Transverse colon (tissue), 4 donors: ENCODE measurements around the gene SCGB1D4. TPM values are rescaled to one million over a fixed set of nuclear protein-coding genes. Genes with fewer than 3 reads are reported as not detected.

ENCODE experiments used
- DNase-seq: peaks from one replicate; pipeline ENCODE4 v3.0.0-alpha.2; 2019
- H3K27ac ChIP-seq, 4 donors: fragments of 200-600 bp; sonication (generic); 2 replicates each; pipeline ENCODE4 v1.5.1; 2016 to 2018; ENCODE audit warnings: inconsistent platforms in 4 of 4
- H3K27me3 ChIP-seq: fragments of 200-600 bp; sonication (generic); 2 replicates; pipeline ENCODE4 v1.5.1; 2017; ENCODE audit warnings: inconsistent platforms
- H3K36me3 ChIP-seq, 4 donors: fragments of 200-600 bp; sonication (generic); 2 replicates each; pipeline ENCODE4 v1.5.1; 2017 to 2019; ENCODE audit warnings: inconsistent platforms in 4 of 4
- H3K4me1 ChIP-seq, 4 donors: fragments of 200-600 bp; sonication (generic); 2 replicates each; pipeline ENCODE4 v1.5.1; 2017 to 2020; ENCODE audit warnings: inconsistent platforms in 4 of 4
- H3K4me3 ChIP-seq, 4 donors: fragments of 200-600 bp; sonication (generic); 1 replicate in 1 of 4; 2 replicates in 3 of 4; pipeline versions ENCODE4 v1.5.1 to v1.6.1; 2017 to 2019; ENCODE audit warnings: inconsistent platforms in 4 of 4
- H3K9me3 ChIP-seq, 2 donors: fragments of 200-600 bp; sonication (generic); 2 replicates each; pipeline ENCODE4 v1.5.1; 2017 to 2019; ENCODE audit warnings: inconsistent platforms in 2 of 2
- CTCF ChIP-seq, 5 experiments: fragments of 200-600 bp in 3 of 5; fragments of 450-650 bp in 2 of 5; sonication (generic) in 3 of 5; IDR thresholded peaks; 1 replicate in 2 of 5; 2 replicates in 3 of 5; pipeline ENCODE4 v1.5.1; 2016 to 2017; ENCODE audit warnings: antibody characterized with exemption in 5 of 5, inconsistent platforms in 3 of 5, mild to moderate bottlenecking in 2 of 5, moderate library complexity in 1 of 5
- EP300 ChIP-seq: sonication (generic); formaldehyde crosslinking; IDR thresholded peaks from one replicate; pipeline ENCODE4 v1.6.1; 2017; ENCODE audit warnings: antibody characterized with exemption, low read depth
- POLR2A ChIP-seq: fragments of 450-650 bp; IDR thresholded peaks from one replicate; pipeline ENCODE4 v1.6.1; 2016; ENCODE audit warnings: antibody characterized with exemption, mild to moderate bottlenecking, moderate library complexity
- POLR2AphosphoS5 ChIP-seq, 3 donors: sonication (generic); formaldehyde crosslinking; IDR thresholded peaks; one replicate each; pipeline ENCODE4 v1.6.1; 2016; ENCODE audit warnings: antibody characterized with exemption in 3 of 3
- WGBS, 2 donors: methylation state at CpG; one replicate each; pipeline ENCODE4 v1.1.5; 2018; ENCODE audit warnings: low coverage in 1 of 2; 5-methylcytosine and 5-hydroxymethylcytosine counted together
- in situ Hi-C, 4 donors: fragments of 200-750 bp; cut with MboI; loops; one replicate each; pipeline versions ENCODE4 v1.15.0 to v1.15.1; 2017; ENCODE audit warnings: low sequenced_read_pairs in 3 of 4, low pct_ligation_motif_present in 1 of 4, low pct_unique_long_range_greater_than_20kb in 1 of 4
- intact Hi-C: fragments of 100-400 bp; cut with DNase I; formaldehyde crosslinking; loops from one replicate; pipeline ENCODE4 v1.15.1; 2023; ENCODE audit warnings: low total_unique reads
- total RNA-seq, 4 donors: library from RNA; depleted of rRNA; stranded (reverse); fragments of >200 nt; gene quantifications; one replicate each; pipeline ENCODE4 v1.1.0, GENCODE V29; 2016

SCGB1D4 gene
- total RNA-seq, 4 donors from 2014 or later = not detected

- Histone ChIP-seq H3K27me3 (peaks cover 3% of the 10 kb centered on the region), H3K36me3 (no peaks in the 10 kb centered on the region), H3K4me3 (no peak overlapping the region), H3K9me3 (peaks cover 28 to 30% of the 10 kb centered on the region in 2 donors), H3K4me1 (no peaks in the 10 kb centered on the region), H3K27ac (no peak overlapping the region)
- in situ Hi-C loops = no loop called here
- DNase-seq = no peak
- intact Hi-C loops = no loop called here
- TF ChIP-seq EP300 = no peak
- TF ChIP-seq CTCF (IDR thresholded peaks at IDR 0.05) = no peak
- TF ChIP-seq POLR2AphosphoS5 (IDR thresholded peaks at IDR 0.05) = no peak
- no peak for TF ChIP-seq POLR2A
- 52 to 60% methylated on average over 1 to 3 of the region's 3 CpGs for WGBS, 2 donors
Observed at GRCh38 chr11:62253999-62254542, 44.8 kb downstream of the SCGB1D4 start.

GRCh38 chr11:62251698-62252097 lies 47.2 kb downstream of the SCGB1D4 start:
- Histone ChIP-seq H3K4me3 (no peak overlapping the region), H3K27ac (no peak overlapping the region), H3K9me3 (peaks cover 28 to 30% of the 10 kb centered on the region in 2 donors), H3K4me1 (no peaks in the 10 kb centered on the region), H3K27me3 (peaks cover 6% of the 10 kb centered on the region), H3K36me3 (no peaks in the 10 kb centered on the region)
- 29 to 67% methylated on average over 1 to 4 of the region's 4 CpGs for WGBS, 2 donors
- TF ChIP-seq POLR2A (no peak), EP300 (no peak), POLR2AphosphoS5 (IDR thresholded peaks at IDR 0.05) (no peak), CTCF (IDR thresholded peaks at IDR 0.05) (no peak)
- in situ Hi-C loops = no loop called here
- no peak for DNase-seq
- intact Hi-C loops = no loop called here

Other genes with a start within 250 kb of the SCGB1D4 start
- gene INCENP, start 175.1 kb downstream of the SCGB1D4 start, total RNA-seq = 10 to 100 TPM; 10.5 to 38.9 (median 26.1) TPM
- gene SCGB1D1, start 108.9 kb downstream of the SCGB1D4 start, total RNA-seq = not detected
- gene SCGB2A1, start 90.4 kb downstream of the SCGB1D4 start, total RNA-seq = 1 to 10 TPM in 2 of 4 donors, not detected in 2; 2.7 to 5.9 TPM
- gene SCGB1D2, start 56.8 kb downstream of the SCGB1D4 start, total RNA-seq = not detected
- not detected for gene SCGB2A2, start 28.9 kb downstream of the SCGB1D4 start, total RNA-seq
- 10 to 100 TPM; 14.9 to 44.5 (median 35.6) TPM for gene ASRGL1, start 38.4 kb upstream of the SCGB1D4 start, total RNA-seq
- gene SCGB1A1, start 120.0 kb upstream of the SCGB1D4 start, total RNA-seq = not detected
- gene AHNAK, start 247.7 kb upstream of the SCGB1D4 start, total RNA-seq = 1,000 to 10,000 TPM in 1 of 4 donors, 100 to 1,000 TPM in 3; 561 to 1,032 (median 742) TPM